Nephron (organoid): Measurements from ENCODE around the gene MAP3K7.

Experiments used
- H3K27ac Mint-ChIP-seq, 3 experiments: 2 replicates each; pipeline ENCODE4 v1.8.0; 2020; ENCODE audit warnings: mixed read lengths in 3 of 3, mild to moderate bottlenecking in 2 of 3, moderate library complexity in 1 of 3
- H3K27me3 Mint-ChIP-seq: 2 replicates; pipeline ENCODE4 v1.8.0; 2021; ENCODE audit warnings: low read depth, mild to moderate bottlenecking, moderate library complexity, mixed read lengths
- H3K36me3 Mint-ChIP-seq: 2 replicates; pipeline ENCODE4 v1.8.0; 2020; ENCODE audit warnings: low read depth, mixed read lengths
- H3K4me1 Mint-ChIP-seq: 2 replicates; pipeline ENCODE4 v1.8.0; 2020; ENCODE audit warnings: mixed read lengths
- H3K4me3 Mint-ChIP-seq, 3 experiments: 2 replicates each; pipeline ENCODE4 v1.8.0; 2020; ENCODE audit warnings: mild to moderate bottlenecking in 3 of 3, mixed read lengths in 3 of 3, moderate library complexity in 2 of 3
- H3K9me3 Mint-ChIP-seq: 2 replicates; pipeline ENCODE4 v1.8.0; 2020; ENCODE audit warnings: mixed read lengths
- CTCF ChIP-seq, 3 experiments: fragments of 200-600 bp; sonication (generic); IDR thresholded peaks; one replicate each; pipeline ENCODE4 v1.5.0; 2021; ENCODE audit warnings: antibody characterized with exemption in 3 of 3; ENCODE audit not compliant: unreplicated experiment in 3 of 3

The MAP3K7 gene

DNA sequence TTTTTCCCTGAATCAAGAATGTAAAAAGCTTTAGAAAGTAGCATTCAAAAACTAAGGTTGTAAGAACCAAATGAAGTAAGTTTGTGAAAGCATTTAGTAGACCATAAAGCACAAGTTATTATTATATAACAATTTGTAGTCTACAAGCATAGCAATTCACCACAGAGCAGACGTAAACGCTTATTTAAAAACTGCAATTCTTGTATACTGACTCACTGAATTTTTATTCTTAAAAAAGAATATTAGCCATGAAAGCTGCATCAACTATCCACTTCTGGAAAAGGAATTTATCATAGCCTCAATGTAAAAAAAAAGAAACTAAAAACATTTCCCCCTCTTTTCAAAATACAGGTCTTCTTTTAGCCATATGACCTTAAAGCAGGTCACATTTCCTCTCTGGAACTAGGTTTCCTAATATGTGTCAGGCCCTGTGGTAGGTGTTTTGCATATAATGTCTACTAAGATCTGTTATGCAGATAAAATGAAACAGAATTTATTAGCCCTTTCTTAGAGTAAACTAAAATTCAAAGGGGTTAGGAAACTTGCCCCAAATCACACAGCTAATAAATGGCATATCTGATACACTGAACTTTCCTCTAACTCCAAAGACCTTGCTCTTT lies 2.1 kb downstream of the MAP3K7 start:
- TF ChIP-seq CTCF (IDR thresholded peaks at IDR 0.05; ENCODE audit: unreplicated experiment in 3 of 3): no peak
- no peaks in the 10 kb centered on the region for H3K27me3 Mint-ChIP-seq
- peak overlapping the region in 1 of 3 experiments; percentile 1 for H3K27ac Mint-ChIP-seq
- H3K36me3 Mint-ChIP-seq: no peaks in the 10 kb centered on the region
- no peaks in the 10 kb centered on the region for H3K9me3 Mint-ChIP-seq
- peaks cover 36% of the 10 kb centered on the region for H3K4me1 Mint-ChIP-seq
- H3K4me3 Mint-ChIP-seq: peak overlapping the region; percentile 72 to 93 (median 91)

DNA sequence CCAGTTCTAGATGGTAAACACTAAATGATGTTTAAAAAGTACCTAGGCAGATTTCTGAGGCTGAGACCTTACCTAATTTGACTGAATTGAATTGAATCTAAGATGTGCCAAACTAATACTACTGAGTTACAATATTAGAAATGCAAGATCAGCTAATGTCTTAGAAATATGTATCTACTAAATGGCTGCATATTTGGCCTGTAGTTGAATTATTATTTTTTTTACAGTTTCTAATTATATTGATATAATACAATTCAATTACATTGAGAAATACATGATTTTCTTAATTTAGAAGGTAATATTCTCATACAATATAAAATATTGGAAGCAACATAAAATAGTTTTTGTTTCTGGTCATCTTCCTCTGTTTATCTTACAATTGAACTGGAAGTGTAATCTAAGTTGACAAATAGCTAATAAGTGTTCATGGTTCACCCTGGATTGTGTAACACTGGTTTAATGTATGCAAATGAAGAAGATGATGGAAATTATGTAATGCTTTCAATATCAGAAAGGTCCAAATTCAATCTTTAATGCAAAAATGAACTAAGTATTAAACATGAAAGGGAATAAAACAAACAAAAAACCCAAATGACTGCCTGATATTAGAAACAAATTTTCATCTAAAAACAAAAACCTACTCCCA lies 2.9 kb downstream of the MAP3K7 start:
- Mint-ChIP-seq H3K27me3 (no peaks in the 10 kb centered on the region), H3K4me1 (peaks cover 36% of the 10 kb centered on the region), H3K9me3 (no peaks in the 10 kb centered on the region), H3K27ac (peak overlapping the region in 1 of 3 experiments; percentile 1), H3K4me3 (peak overlapping the region; percentile 42 to 93 (median 91)), H3K36me3 (no peaks in the 10 kb centered on the region)
- TF ChIP-seq CTCF (IDR thresholded peaks at IDR 0.05; ENCODE audit: unreplicated experiment in 3 of 3): no peak

GRCh38 chr6:90583179-90583835 lies 3.6 kb downstream of the MAP3K7 start:
- peaks cover 36% of the 10 kb centered on the region for H3K4me1 Mint-ChIP-seq
- H3K27me3 Mint-ChIP-seq: no peaks in the 10 kb centered on the region
- H3K4me3 Mint-ChIP-seq: peak overlapping the region; percentile 10 to 62 (median 35)
- no peak for TF ChIP-seq CTCF (IDR thresholded peaks at IDR 0.05; ENCODE audit: unreplicated experiment in 3 of 3)
- H3K36me3 Mint-ChIP-seq: no peaks in the 10 kb centered on the region
- no peaks in the 10 kb centered on the region for H3K9me3 Mint-ChIP-seq
- H3K27ac Mint-ChIP-seq: no peak overlapping the region

GRCh38 chr6:90581146-90581545 lies 5.7 kb downstream of the MAP3K7 start:
- H3K27me3 Mint-ChIP-seq: no peaks in the 10 kb centered on the region
- H3K9me3 Mint-ChIP-seq: no peaks in the 10 kb centered on the region
- no peak overlapping the region for H3K27ac Mint-ChIP-seq
- TF ChIP-seq CTCF (IDR thresholded peaks at IDR 0.05; ENCODE audit: unreplicated experiment in 3 of 3): no peak
- H3K36me3 Mint-ChIP-seq: no peaks in the 10 kb centered on the region
- peaks cover 31% of the 10 kb centered on the region for H3K4me1 Mint-ChIP-seq
- H3K4me3 Mint-ChIP-seq: no peak overlapping the region

DNA sequence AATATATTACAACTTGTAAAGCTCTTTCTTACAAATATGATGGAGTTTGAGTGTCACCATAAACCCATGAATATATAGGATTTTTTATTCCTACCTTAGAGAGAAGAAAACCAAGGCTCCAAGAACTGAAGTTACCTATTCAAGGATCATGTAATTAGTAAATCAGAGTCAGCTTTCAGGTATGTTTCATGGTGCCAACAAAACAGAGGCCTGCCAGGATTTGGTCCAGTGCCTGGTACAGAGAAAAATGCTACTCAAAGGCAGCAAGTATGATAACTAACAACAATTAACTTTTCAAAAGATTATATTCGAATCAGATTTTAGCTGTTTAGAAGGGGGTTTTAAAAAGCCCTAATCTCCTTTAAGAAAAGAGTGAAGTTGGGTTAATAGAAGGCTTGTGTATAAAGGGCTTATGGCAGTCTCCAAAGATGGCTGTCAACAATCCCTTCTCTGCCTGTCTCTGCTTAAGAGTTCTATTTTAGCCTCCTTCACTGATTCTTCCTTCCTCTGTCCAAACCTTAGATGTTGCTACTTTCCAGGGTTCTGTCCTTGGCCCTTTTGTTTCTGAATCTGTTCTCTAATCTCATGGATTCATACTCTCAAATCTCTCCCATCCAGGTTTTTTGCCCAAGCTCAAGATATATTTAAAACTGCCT lies 7.8 kb downstream of the MAP3K7 start:
- Mint-ChIP-seq H3K4me1 (peaks cover 15% of the 10 kb centered on the region), H3K36me3 (no peaks in the 10 kb centered on the region), H3K27me3 (no peaks in the 10 kb centered on the region), H3K27ac (no peak overlapping the region), H3K9me3 (no peaks in the 10 kb centered on the region), H3K4me3 (no peak overlapping the region)
- no peak for TF ChIP-seq CTCF (IDR thresholded peaks at IDR 0.05; ENCODE audit: unreplicated experiment in 3 of 3)
